Measurements from ENCODE around the gene SUSD3. TPM values are rescaled to one million over a fixed set of nuclear protein-coding genes. Genes with fewer than 3 reads are reported as not detected.

Gene SUSD3
- total RNA-seq, 1 experiment from 2014 or later, result 5.0 TPM

DNA sequence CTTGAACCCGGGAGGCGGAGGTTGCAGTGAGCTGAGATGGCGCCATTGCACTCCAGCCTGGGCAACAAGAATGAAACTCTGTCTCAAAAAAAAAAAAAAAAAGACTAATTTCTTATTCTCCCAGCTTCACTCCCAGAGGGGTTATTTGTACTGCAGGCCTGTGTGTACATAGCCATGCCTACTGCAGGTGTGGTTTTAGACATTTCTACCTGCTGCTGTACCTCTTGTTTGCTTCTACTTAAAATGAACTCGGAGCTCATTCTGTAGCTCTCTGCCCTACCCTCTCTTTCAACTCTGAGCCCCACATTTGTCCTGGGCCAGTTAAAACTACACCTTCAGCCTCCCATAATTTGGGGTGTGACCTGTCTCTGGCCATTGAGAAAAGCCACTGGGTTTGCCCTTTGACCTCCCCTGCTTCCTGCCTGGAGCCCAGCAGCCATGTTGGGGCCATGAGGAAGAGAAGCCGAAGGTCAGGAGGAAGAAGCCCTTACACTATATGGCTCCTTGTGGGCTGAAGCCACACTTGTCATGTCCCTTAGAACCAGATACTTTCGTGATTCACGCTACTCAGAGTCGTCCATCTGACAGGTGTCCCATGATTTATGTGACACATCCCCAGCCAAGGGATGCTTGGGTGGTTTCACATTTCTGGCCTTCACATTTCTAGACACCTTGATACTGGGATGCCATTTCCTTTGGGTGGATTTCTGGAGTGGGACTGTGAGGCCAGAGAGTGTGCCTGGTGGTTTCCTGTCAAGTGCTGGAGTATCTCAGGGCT, 28.1 kb downstream of the SUSD3 start:
- TF ChIP-seq REST (IDR thresholded peaks at IDR 0.05; ENCODE audit: insufficient read depth in 1 of 2, low read depth in 2 of 2, low read length in 1 of 2), result no peak
- no peak for TF ChIP-seq TCF7L2 (IDR thresholded peaks at IDR 0.05; ENCODE audit: low read depth, low read length)
- no peak for TF ChIP-seq CTCF (IDR thresholded peaks at IDR 0.05)
- no peak for TF ChIP-seq POLR2AphosphoS5 (IDR thresholded peaks at IDR 0.05; ENCODE audit: low read depth, low read length)
- no peak for TF ChIP-seq SIN3A (IDR thresholded peaks at IDR 0.05; ENCODE audit: borderline replicate concordance, insufficient read depth, low read depth, low read length)
- no TSS peak for BruUV-seq (replicated peaks)
- no peak overlapping the region for H3K27ac ChIP-seq (ENCODE audit: low read length)
- H3K27me3 ChIP-seq (ENCODE audit: control insufficient read depth, insufficient read depth, low read length), result no peaks in the 10 kb centered on the region
- ChIA-PET CTCF (no interaction called here), POLR2A (no interaction called here)
- no peak overlapping the region for H3K4me3 ChIP-seq (ENCODE audit: low read depth in 2 of 2, low read length in 2 of 2)
- no peaks in the 10 kb centered on the region for H3K4me1 ChIP-seq (ENCODE audit: control insufficient read depth, insufficient read depth, low read length)
- ATAC-seq, result no peak
- no peak for DNase-seq (ENCODE audit: low read depth, low spot score)
- in situ Hi-C loops (cut with HindIII; ENCODE audit: low pct_unique_long_range_greater_than_20kb, low sequenced_read_pairs), result no loop called here
- H3K9me3 ChIP-seq (ENCODE audit: control insufficient read depth, insufficient read depth, low read depth, low read length), result no peaks in the 10 kb centered on the region; the same call in 1 of the 2 replicates
- no peaks in the 10 kb centered on the region for H3K36me3 ChIP-seq (ENCODE audit: control insufficient read depth, insufficient read depth, low read length)
- intact Hi-C loops (cut with micrococcal nuclease; ENCODE audit: unreplicated experiment), result no loop called here

DNA sequence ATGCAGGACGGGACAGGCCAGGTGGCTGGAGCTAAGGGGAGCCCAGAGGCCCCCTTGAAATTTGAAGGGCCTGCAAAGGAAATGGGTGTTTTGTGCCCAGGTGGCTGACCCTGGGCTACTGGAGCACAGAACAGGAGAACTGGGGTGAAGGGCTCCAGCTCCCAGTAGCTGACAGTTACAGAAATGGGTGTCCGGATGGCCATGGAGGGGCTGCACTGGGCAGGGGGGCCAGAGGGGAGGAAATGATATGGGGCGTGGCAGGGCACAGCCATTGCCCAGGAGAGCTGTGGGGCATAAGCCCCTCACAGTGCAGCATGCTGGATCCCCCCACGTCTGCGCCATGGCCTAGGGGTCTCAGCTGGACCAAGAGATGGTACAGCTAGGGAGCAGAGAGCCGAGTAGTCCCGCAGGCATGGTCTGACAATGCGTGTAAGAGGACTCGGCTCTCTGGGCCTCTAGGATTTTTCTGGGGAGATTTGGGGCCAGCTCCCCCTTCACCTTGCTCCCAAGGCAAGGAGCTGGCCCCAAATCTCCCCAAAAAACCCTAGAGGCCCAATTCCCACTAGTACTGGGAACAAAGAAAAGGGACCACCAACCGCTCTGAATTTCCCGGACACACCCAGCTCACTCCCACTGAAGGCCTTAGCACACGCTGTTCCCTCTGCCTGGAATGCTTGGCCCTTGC, 29.6 kb downstream of the SUSD3 start:
- TF ChIP-seq SIN3A (IDR thresholded peaks at IDR 0.05; ENCODE audit: borderline replicate concordance, insufficient read depth, low read depth, low read length) (no peak), TCF7L2 (IDR thresholded peaks at IDR 0.05; ENCODE audit: low read depth, low read length) (no peak), REST (IDR thresholded peaks at IDR 0.05; ENCODE audit: insufficient read depth in 1 of 2, low read depth in 2 of 2, low read length in 1 of 2) (no peak), CTCF (IDR thresholded peaks at IDR 0.05) (no peak), POLR2AphosphoS5 (IDR thresholded peaks at IDR 0.05; ENCODE audit: low read depth, low read length) (no peak)
- no TSS peak for BruUV-seq (replicated peaks)
- ATAC-seq (no peak), DNase-seq (ENCODE audit: low read depth, low spot score) (no peak)
- in situ Hi-C loops (cut with HindIII; ENCODE audit: low pct_unique_long_range_greater_than_20kb, low sequenced_read_pairs) (no loop called here), intact Hi-C loops (cut with micrococcal nuclease; ENCODE audit: unreplicated experiment) (no loop called here)
- H3K36me3 ChIP-seq (ENCODE audit: control insufficient read depth, insufficient read depth, low read length), result no peaks in the 10 kb centered on the region
- POLR2A ChIA-PET, result no interaction called here
- H3K27ac ChIP-seq (ENCODE audit: low read length), result no peak overlapping the region
- H3K9me3 ChIP-seq (ENCODE audit: control insufficient read depth, insufficient read depth, low read depth, low read length), result no peaks in the 10 kb centered on the region; the same call in 1 of the 2 replicates
- CTCF ChIA-PET, result no interaction called here
- no peak overlapping the region for H3K4me3 ChIP-seq (ENCODE audit: low read depth in 2 of 2, low read length in 2 of 2)
- no peaks in the 10 kb centered on the region; the same call in 1 of the 2 replicates for H3K4me1 ChIP-seq (ENCODE audit: control insufficient read depth, insufficient read depth, low read length)
- H3K27me3 ChIP-seq (ENCODE audit: control insufficient read depth, insufficient read depth, low read length), result no peaks in the 10 kb centered on the region
